Measurements from ENCODE around the gene RNF14.

- TF ChIP-seq CTCF (IDR thresholded peaks at IDR 0.05), result no peak
- TF ChIP-seq ZFX (IDR thresholded peaks at IDR 0.05; ENCODE audit: borderline replicate concordance), result no peak
Observed at GRCh38 chr5:141945511-141946051, 23.3 kb upstream of the RNF14 start.
